Neural cell (in vitro differentiated cells): ENCODE data around the gene NCOA5. TPM values are rescaled to one million over a fixed set of nuclear protein-coding genes. Genes with fewer than 3 reads are reported as not detected.
"Not testable (repeated sequence)": the region's sequence is repeated elsewhere in the genome, so short reads cannot be mapped to it uniquely, and the experiment has no call there.

Source experiments
- H2AFZ ChIP-seq: fragments of 200-600, 300-800 bp; sonication (generic), shearing (Covaris generic); 2 replicates; pipeline ENCODE4 v1.6.0; 2014; ENCODE audit warnings: low read depth, mild to moderate bottlenecking, antibody characterized with exemption, low read length, moderate library complexity
- H3F3A ChIP-seq: fragments of 200-600 bp; shearing (Covaris generic); 2 replicates; pipeline ENCODE4 v1.6.1; 2016; ENCODE audit warnings: mild to moderate bottlenecking, moderate library complexity, mixed read lengths, antibody characterized with exemption, low read length; ENCODE audit not compliant: insufficient read depth, poor library complexity, severe bottlenecking
- H3K27ac ChIP-seq: fragments of 200-600, 300-800 bp; sonication (generic), shearing (Covaris generic); 2 replicates; pipeline ENCODE4 v1.5.1; 2014; ENCODE audit warnings: mild to moderate bottlenecking, low read length, moderate library complexity
- H3K27me3 ChIP-seq: fragments of 300-800, 200-600 bp; sonication (generic), shearing (Covaris generic); 2 replicates; pipeline ENCODE4 v1.6.0; 2014; ENCODE audit warnings: mild to moderate bottlenecking, low read depth, low read length, moderate library complexity; ENCODE audit not compliant: insufficient read depth
- H3K36me3 ChIP-seq: fragments of 300-800, 200-600 bp; sonication (generic), shearing (Covaris generic); 2 replicates; pipeline ENCODE4 v1.5.1; 2014; ENCODE audit warnings: mild to moderate bottlenecking, antibody characterized with exemption, low read length, moderate library complexity; ENCODE audit not compliant: insufficient read depth
- H3K4me2 ChIP-seq: fragments of 300-800, 200-600 bp; sonication (generic), shearing (Covaris generic); 2 replicates; pipeline ENCODE4 v1.6.0; 2014; ENCODE audit warnings: mild to moderate bottlenecking, low read length
- H3K4me3 ChIP-seq: fragments of 300-800, 200-600 bp; sonication (generic), shearing (Covaris generic); 2 replicates; pipeline ENCODE4 v1.5.1; 2014; ENCODE audit warnings: mild to moderate bottlenecking, low read length, moderate library complexity
- H3K79me2 ChIP-seq: fragments of 200-600 bp; shearing (Covaris generic); replicated peaks from 2 replicates; pipeline ENCODE4 v1.6.0; 2014; ENCODE audit warnings: mild to moderate bottlenecking, low read length, moderate library complexity; ENCODE audit not compliant: insufficient read depth
- H3K9ac ChIP-seq: fragments of 300-800, 200-600 bp; sonication (generic), shearing (Covaris generic); 2 replicates; pipeline ENCODE4 v1.6.1; 2016; ENCODE audit warnings: mild to moderate bottlenecking, low read length, mixed read lengths
- H3K9me2 ChIP-seq: fragments of 200-600 bp; shearing (Covaris generic); 2 replicates; pipeline ENCODE4 v1.6.1; 2016; ENCODE audit warnings: mild to moderate bottlenecking, low read length, mixed read lengths; ENCODE audit not compliant: insufficient read depth
- H3K9me3 ChIP-seq: fragments of 200-600, 300-800 bp; sonication (generic), shearing (Covaris generic); 2 replicates; pipeline ENCODE4 v1.6.1; 2016; ENCODE audit warnings: mild to moderate bottlenecking, mixed run types, low read length, moderate library complexity, mixed read lengths
- H4K20me1 ChIP-seq: fragments of 200-600 bp; shearing (Covaris generic); 2 replicates; pipeline ENCODE4 v1.6.1; 2016; ENCODE audit warnings: mild to moderate bottlenecking, mixed run types; ENCODE audit not compliant: insufficient read depth
- EP300 ChIP-seq: fragments of 450-650 bp; conservative IDR thresholded peaks from 2 replicates; pipeline ENCODE4 v1.6.1; 2014; ENCODE audit warnings: antibody characterized with exemption, mild to moderate bottlenecking, moderate library complexity; ENCODE audit not compliant: poor library complexity, severe bottlenecking
- MXI1 ChIP-seq: fragments of 450-650 bp; conservative IDR thresholded peaks from 2 replicates; pipeline ENCODE4 v1.6.1; 2014; ENCODE audit warnings: antibody characterized with exemption, mild to moderate bottlenecking; ENCODE audit not compliant: poor library complexity, severe bottlenecking
- SMC3 ChIP-seq: fragments of 450-650 bp; conservative IDR thresholded peaks from 2 replicates; pipeline ENCODE4 v1.6.1; 2014; ENCODE audit warnings: antibody characterized with exemption, mild to moderate bottlenecking, moderate library complexity; ENCODE audit not compliant: poor library complexity
- TAF1 ChIP-seq: IDR thresholded peaks from 2 replicates; pipeline ENCODE4 v1.6.1; 2012; ENCODE audit warnings: low read depth
- polyA plus RNA-seq: library from polyadenylated mRNA; depleted of rRNA; stranded (reverse); fragments of >200 nt; gene quantifications from 2 replicates; pipeline ENCODE4 v1.2.3, GENCODE V29; 2014
- TF ChIP-seq, protein P1 (sequence below): IDR thresholded peaks from 2 replicates; pipeline ENCODE4 v1.6.1; 2012; ENCODE audit warnings: borderline replicate concordance
- TF ChIP-seq, protein P2 (sequence below): fragments of 450-650 bp; IDR thresholded peaks from 2 replicates; pipeline ENCODE4 v1.5.1; 2014; ENCODE audit warnings: antibody characterized with exemption, mild to moderate bottlenecking, moderate library complexity; ENCODE audit not compliant: poor library complexity, severe bottlenecking

The NCOA5 gene
- polyA plus RNA-seq, 1 donor from 2014 or later = 29.9 TPM

DNA sequence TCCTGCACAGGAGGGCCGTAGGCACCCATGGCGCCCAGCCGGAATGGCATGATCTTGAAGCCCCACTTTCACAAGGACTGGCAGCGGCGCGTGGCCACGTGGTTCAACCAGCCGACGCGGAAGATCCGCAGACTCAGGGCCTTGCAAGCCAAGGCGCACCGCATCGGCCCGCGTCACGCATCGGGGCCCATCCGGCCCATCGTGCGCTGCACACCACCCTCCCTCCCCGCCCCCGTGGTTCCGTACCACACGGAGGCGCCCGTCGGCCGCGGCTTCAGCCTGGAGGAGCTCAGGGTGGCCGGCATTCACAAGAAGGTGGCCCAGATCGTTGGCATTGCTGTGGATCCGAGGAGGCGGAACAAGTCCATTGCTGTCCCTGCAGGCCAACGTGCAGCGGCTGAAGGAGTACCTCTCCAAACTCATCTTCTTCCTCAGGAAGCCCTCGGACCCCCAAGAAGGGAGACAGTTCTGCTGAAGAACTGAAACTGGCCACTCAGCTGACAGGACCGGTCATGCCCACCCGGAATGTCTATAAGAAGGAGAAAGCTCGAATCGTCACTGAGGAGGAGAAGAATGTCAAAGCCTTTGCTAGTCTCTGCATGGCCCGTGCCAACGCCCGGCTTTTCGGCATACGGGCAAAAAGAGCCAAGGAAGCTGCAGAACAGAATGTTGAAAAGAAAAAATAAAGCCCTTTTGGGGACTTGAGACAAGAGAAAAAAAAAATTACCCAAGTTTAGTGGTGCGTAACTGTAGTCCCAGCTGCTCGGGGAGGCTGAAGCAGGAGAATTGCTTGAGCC lies 9.9 kb upstream of the NCOA5 start:
- no peaks in the 10 kb centered on the region for H3F3A ChIP-seq
- no peaks in the 10 kb centered on the region for H4K20me1 ChIP-seq
- TF ChIP-seq EP300 = no peak
- TF ChIP-seq SMC3 = no peak
- H3K27ac ChIP-seq = no peak overlapping the region
- no peak overlapping the region for H2AFZ ChIP-seq
- H3K36me3 ChIP-seq = no peaks in the 10 kb centered on the region
- no peaks in the 10 kb centered on the region for H3K9me3 ChIP-seq
- H3K9ac ChIP-seq = no peak overlapping the region
- H3K79me2 ChIP-seq = no peaks in the 10 kb centered on the region
- H3K4me2 ChIP-seq = no peak overlapping the region
- no peaks in the 10 kb centered on the region for H3K9me2 ChIP-seq
- H3K4me3 ChIP-seq = no peak overlapping the region
- no peaks in the 10 kb centered on the region for H3K27me3 ChIP-seq

DNA sequence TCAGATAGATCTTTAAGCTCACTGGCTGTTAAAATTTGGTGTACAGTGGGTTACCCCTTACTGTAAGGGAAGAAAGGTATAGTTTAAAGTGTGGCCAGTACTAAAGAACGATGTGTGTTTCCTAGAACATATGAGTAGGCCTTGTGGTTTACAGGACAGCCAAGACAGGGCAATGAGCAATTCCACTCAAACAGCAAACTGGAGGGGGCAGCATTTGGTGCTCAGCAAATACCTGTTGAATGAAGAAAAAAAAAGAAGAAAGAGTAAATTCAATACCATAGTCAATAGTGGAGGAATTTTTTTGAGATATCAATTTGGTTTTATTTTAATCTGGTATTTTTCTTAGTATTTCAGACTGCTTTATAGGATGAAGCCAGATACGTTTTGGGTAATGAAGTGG lies 3.8 kb upstream of the NCOA5 start:
- TF ChIP-seq, protein P1, sequence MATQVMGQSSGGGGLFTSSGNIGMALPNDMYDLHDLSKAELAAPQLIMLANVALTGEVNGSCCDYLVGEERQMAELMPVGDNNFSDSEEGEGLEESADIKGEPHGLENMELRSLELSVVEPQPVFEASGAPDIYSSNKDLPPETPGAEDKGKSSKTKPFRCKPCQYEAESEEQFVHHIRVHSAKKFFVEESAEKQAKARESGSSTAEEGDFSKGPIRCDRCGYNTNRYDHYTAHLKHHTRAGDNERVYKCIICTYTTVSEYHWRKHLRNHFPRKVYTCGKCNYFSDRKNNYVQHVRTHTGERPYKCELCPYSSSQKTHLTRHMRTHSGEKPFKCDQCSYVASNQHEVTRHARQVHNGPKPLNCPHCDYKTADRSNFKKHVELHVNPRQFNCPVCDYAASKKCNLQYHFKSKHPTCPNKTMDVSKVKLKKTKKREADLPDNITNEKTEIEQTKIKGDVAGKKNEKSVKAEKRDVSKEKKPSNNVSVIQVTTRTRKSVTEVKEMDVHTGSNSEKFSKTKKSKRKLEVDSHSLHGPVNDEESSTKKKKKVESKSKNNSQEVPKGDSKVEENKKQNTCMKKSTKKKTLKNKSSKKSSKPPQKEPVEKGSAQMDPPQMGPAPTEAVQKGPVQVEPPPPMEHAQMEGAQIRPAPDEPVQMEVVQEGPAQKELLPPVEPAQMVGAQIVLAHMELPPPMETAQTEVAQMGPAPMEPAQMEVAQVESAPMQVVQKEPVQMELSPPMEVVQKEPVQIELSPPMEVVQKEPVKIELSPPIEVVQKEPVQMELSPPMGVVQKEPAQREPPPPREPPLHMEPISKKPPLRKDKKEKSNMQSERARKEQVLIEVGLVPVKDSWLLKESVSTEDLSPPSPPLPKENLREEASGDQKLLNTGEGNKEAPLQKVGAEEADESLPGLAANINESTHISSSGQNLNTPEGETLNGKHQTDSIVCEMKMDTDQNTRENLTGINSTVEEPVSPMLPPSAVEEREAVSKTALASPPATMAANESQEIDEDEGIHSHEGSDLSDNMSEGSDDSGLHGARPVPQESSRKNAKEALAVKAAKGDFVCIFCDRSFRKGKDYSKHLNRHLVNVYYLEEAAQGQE = no peak
- TF ChIP-seq, protein P2, sequence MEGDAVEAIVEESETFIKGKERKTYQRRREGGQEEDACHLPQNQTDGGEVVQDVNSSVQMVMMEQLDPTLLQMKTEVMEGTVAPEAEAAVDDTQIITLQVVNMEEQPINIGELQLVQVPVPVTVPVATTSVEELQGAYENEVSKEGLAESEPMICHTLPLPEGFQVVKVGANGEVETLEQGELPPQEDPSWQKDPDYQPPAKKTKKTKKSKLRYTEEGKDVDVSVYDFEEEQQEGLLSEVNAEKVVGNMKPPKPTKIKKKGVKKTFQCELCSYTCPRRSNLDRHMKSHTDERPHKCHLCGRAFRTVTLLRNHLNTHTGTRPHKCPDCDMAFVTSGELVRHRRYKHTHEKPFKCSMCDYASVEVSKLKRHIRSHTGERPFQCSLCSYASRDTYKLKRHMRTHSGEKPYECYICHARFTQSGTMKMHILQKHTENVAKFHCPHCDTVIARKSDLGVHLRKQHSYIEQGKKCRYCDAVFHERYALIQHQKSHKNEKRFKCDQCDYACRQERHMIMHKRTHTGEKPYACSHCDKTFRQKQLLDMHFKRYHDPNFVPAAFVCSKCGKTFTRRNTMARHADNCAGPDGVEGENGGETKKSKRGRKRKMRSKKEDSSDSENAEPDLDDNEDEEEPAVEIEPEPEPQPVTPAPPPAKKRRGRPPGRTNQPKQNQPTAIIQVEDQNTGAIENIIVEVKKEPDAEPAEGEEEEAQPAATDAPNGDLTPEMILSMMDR = no peak
- no peak for TF ChIP-seq MXI1
- no peak for TF ChIP-seq SMC3
- no peak for TF ChIP-seq TAF1
- Histone ChIP-seq H3K27ac (no peak overlapping the region), H3F3A (no peaks in the 10 kb centered on the region), H3K4me2 (no peak overlapping the region), H3K9ac (no peak overlapping the region), H4K20me1 (no peaks in the 10 kb centered on the region), H3K4me3 (no peak overlapping the region), H2AFZ (no peak overlapping the region), H3K9me2 (no peaks in the 10 kb centered on the region), H3K79me2 (peaks cover 9% of the 10 kb centered on the region), H3K9me3 (no peaks in the 10 kb centered on the region), H3K27me3 (no peaks in the 10 kb centered on the region), H3K36me3 (no peaks in the 10 kb centered on the region)

DNA sequence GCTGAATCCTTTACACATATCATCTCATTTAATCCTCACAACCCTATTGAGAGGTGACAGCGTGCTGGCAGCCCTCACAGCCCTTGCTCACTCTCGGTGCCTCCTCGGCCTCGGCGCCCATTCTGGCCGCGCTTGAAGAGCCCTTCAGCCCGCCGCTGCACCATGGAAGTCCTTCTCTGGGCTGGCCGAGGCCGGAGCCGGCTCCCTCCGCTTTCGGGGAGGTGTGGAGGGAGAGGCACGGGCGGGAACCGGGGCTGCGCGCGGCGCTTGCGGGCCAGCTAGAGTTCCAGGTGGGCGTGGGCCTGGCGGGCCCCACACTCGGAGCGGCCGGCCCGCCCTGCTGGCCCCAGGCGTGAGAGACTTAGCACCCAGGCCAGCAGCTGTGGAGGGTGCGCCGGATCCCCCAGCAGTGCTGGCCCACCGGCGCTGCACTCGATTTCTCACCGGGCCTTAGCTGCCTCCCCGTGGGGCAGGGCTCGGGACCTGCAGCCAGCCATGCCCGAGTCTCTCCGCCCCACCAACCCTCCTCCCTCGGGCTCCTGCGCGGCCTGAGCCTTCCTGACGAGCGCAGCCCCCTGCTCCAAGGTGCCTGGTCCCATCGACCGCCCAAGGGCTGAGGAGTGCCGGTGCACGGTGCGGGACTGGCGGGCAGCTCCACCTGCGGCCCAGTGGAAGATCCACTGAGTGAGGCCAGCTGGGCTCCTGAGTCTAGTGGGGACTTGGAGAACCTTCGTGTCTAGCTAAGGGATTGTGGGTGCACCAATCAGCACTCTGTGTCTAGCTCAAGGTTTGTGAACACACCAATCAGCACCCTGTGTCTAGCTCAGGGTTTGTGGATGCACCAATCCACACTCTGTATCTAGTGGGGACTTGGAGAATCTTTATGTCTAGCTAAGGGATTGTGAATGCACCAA lies 2.1 kb upstream of the NCOA5 start:
- H2AFZ ChIP-seq, H3K36me3 ChIP-seq, H3F3A ChIP-seq, H3K9ac ChIP-seq, H3K27ac ChIP-seq, H3K4me3 ChIP-seq, H3K4me2 ChIP-seq, H4K20me1 ChIP-seq, H3K9me3 ChIP-seq, H3K9me2 ChIP-seq, H3K27me3 ChIP-seq: not testable (repeated sequence)
- H3K79me2 ChIP-seq = peaks cover 25% of the 10 kb centered on the region
